Right kidney (tissue), 1 donor: ENCODE measurements around the gene TRAK1.

ENCODE experiments used
- DNase-seq: peaks from one replicate; pipeline ENCODE4 v3.0.0-alpha.2; 2016

The TRAK1 gene

DNA sequence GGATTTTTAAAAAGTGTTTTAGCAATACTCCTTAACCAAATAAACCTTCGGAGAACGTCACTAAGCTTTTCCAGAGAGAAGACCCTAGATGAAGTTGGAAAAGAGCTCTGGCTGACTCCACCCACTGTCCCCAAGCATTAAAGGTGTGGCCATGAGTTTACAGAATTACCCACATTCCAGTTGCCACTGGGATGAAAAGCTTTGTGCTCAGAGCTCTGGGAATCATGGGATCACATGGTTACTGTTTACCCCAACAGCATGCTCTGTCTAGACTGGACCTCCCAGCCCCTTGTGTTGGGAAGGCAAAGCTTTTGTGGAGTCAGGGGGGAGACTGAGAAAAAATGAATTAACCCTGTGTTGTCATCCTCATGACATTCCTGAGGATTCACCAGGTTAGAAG lies 119.6 kb downstream of the TRAK1 start:
- no peak for DNase-seq

DNA sequence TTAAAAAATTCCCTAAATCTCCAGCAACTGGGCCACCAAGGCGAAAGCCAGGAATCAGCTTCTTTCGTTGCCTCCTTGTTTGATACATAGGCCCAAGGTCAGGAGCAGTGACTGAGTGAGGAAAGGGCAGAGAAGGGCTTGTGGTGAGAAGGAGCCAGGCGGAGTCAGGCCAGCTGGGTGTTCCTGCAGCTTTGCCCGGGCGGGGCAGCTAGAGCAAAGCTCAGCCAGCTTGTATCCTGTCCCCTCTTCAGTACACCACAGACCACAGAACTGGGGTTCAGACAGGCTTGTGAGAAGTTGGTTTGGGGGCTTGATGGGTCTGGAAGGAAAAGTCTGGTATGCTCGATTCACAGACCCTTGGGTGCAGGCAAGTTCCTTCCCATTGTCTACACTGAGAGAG lies 122.3 kb downstream of the TRAK1 start:
- no peak for DNase-seq

DNA sequence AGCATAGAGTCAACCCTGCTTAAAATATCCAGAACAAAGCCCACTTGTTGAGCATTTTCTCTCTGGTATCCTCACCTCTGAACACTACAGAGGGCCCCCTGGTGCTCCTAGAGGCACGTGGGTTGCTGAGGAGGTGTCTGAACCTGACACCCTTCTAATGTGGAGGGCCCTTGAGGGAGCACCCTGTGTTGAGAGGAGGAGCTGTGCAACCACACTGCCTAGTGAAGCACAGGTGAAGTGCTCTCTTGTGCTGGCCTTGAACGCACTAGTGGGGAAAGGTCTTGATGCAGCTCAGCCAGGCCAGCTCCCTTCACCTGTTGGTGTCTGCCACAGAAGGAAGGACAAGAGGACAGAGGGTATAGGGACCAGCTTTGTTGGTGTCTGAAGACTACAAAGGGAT lies 122.9 kb downstream of the TRAK1 start:
- DNase-seq = no peak

DNA sequence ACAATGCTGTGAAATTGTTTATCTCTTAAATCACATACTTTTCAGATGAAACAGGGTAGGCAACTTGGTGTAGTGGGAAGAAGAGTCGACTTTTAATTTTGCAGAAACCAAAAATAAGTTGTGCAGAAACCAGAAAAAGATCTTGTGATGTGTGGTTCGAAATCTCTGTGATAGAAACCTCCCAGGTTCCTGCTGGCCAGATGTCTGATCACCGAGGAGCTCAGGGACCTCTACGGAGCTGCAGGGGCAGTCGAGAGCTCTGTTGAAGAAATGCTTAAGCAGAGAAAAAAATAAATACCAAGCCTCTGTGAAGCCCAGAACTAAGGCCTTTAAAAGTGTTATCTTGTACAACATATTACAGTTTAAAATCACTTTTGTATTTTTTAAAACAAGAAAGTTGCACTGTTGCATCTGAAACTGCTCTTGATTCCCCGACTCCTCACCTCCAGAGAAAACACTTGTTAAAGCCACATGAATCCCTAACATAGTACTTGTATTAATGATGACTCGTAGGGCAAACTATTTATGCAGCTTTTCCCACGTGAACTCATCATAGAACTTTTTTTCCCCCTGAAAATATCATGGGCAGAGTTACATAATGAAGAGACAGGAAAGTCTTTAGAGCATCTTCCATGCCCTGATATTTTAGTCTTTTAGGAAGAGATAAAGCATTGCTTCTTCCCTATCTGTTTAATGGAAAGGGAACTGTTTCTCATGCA lies 123.6 kb downstream of the TRAK1 start:
- no peak for DNase-seq

DNA sequence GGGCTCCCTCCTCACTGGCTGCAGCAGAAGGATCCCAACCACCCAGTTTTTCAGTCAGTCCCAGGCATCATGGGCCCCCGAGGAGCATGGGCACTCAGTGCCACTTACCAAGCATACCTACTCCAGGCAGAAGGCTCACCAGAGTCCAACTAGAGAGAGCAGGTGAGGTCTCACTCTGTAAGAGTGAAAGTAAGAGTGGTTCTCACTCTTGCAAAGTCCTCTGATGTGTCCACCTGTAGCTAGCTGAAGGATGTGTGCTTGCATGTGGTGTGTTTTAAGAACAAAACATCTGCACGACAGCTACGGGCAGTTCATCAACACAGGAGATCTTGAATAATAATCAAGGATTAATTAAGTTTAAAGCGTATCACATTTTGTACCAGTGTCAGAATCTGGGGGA lies 125.1 kb downstream of the TRAK1 start:
- no peak for DNase-seq

DNA sequence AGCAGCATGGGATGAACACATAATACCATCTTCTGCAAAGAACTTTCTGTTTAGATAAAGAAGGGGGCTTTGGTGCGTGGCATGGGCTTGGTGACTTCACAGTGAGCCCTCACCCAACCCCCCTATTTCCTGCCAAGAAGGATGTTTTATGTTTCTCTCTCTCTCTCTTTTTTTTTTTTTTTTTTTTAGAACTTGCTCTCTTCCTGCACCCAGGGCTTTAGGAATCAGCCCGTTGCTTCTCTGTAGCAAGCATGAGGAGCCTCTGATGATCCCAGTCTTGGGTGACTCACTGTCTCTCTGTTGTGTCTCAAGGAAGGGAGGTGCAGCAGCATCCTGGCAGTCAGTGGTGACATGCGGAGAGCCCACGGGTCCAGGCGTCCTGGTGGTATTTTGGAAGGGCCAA lies 125.8 kb downstream of the TRAK1 start:
- no peak for DNase-seq

DNA sequence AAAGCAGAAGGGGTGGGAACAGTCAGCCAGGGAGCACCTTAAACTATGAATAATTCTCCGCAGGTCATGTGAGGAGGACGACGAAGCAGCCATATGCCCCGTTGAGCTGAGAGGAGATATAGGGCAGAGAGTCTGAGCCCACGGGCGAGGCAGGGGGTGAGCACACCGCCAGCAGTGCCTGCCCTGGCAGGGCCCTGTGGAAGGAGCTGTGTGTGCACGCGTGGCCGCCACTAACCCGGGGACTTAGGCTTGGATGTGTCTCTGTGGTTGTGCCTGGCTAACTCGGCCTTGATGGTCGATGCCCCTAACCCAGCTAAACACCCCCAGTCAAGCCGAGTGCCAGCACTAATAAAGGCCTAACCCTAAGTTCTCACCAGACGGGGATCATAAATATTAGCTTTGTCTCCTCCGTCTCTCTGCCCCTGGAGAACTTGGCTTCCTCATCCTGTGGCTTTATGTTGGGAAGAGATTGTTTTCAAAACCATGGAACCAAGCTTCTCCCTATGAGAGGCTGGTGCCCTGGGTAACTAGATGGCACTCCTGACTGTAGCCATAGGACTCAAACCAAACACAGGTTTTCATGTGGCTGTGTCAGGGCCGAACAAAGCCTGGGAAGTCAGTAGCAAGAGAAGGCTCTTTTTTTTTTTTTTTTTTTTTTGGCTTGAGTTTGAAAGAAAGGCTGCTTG lies 129.4 kb downstream of the TRAK1 start:
- no peak for DNase-seq

DNA sequence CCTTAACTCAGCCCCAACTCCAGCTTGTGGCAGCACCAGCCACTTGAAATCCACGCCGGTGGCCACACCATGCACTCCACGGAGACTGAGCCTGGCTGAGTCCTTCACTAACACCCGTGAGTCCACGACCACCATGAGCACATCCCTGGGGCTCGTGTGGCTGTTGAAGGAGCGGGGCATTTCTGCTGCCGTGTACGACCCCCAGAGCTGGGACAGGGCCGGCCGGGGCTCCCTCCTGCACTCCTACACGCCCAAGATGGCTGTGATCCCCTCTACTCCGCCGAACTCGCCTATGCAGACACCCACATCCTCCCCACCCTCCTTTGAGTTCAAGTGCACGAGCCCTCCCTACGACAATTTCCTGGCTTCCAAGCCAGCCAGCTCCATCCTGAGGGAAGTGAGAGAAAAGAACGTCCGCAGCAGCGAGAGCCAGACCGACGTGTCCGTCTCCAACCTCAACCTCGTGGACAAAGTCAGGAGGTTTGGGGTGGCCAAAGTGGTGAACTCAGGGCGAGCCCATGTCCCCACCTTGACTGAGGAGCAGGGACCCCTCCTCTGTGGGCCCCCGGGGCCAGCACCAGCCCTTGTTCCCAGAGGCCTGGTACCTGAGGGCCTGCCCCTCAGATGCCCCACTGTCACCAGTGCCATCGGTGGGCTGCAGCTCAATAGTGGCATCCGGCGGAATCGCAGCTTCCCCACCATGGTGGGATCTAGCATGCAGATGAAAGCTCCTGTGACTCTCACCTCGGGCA lies 132.0 kb downstream of the TRAK1 start:
- no peak for DNase-seq

DNA sequence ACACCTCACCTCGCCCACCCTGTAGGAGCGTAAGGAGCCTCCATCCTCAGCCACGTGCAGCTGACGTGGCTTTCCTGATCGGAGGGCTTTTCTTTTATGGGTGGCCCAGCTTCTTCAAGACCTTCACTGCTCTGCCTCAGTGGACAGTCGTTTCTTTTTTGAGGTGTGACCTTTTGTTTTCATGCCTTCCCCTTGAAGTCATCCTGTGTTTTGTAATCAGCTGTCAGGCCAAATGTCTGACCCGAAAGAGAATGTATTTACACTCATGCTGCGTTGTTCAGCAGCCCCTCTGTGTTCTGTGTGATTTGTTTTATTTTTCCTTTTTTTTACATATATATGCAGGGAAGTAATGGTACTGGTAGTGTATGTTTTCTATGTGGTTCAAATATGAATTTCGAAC lies 133.0 kb downstream of the TRAK1 start:
- no peak for DNase-seq

DNA sequence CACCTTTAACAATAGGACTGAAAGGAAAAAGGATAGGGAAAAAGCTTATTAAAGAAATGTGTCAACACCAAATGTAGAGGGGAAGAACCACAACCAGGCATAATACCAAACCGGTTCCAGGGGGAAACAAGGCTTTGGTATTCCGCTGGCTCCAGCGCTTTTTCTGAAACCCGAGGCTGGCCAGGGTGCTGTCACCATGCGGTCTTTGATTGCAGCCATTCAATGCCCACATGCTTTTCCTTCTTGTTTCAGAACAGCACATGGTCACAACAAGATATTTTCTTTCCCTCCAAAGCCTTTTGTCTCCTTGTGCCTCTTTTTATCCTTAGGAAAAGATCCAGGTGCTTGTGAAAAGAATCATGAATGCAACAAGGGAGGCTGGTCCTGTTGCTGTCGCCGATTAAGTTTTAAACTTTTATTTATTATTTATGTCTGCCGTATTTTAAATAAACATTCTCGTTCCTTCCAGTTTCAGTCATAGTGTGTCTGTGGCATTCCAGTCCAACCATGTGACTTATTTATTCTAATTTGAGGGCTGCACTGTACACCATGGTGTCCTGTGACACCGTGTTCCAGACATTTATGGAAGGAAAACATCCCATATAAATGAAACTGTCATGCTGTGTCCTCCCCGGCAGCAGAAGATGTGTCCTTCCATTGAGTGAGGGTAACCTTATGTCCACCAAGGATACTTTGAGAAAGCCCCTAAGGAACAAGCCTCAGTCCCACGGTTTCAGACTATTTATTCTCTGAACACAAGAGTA lies 133.7 kb downstream of the TRAK1 start:
- DNase-seq = peak; percentile 29

DNA sequence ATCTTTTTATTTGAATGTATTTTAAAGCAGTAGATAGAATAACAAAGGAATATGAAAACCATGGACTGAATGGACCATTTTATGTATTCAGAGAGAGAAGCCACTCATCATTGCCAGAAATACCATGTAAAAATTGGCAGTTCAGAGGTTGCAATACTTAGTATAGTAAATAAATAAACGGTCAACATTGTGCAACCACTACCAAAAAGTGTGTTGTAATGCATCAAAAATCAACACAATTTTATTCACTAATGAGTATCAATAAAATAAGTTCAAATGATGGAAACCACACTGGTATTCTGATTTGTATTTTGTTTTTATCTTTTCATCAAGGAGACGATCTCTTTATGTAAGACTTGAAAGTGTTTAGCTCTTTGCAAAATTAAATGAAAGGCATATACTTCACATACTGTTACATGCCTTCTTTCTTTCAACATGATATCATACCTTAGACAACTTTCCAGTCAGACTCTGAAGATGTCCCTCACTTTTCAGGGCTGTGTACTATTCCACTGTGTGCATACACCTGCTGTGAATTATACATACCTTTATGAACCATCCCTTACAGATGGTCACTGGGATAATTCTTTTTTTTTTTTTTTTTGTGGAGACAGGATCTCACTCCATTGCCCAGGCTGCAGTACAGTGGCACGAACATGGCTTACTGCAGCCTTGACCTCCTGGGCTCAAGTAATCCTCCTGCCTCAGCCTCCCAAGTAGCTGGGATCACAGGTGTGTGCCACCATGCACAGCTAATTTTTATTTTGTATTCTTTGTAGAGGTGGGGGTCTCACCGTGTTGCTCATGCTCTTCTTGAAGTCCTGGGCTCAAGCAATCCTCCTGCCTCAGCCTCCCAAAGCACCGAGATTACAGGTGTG lies 134.6 kb downstream of the TRAK1 start:
- DNase-seq = no peak

DNA sequence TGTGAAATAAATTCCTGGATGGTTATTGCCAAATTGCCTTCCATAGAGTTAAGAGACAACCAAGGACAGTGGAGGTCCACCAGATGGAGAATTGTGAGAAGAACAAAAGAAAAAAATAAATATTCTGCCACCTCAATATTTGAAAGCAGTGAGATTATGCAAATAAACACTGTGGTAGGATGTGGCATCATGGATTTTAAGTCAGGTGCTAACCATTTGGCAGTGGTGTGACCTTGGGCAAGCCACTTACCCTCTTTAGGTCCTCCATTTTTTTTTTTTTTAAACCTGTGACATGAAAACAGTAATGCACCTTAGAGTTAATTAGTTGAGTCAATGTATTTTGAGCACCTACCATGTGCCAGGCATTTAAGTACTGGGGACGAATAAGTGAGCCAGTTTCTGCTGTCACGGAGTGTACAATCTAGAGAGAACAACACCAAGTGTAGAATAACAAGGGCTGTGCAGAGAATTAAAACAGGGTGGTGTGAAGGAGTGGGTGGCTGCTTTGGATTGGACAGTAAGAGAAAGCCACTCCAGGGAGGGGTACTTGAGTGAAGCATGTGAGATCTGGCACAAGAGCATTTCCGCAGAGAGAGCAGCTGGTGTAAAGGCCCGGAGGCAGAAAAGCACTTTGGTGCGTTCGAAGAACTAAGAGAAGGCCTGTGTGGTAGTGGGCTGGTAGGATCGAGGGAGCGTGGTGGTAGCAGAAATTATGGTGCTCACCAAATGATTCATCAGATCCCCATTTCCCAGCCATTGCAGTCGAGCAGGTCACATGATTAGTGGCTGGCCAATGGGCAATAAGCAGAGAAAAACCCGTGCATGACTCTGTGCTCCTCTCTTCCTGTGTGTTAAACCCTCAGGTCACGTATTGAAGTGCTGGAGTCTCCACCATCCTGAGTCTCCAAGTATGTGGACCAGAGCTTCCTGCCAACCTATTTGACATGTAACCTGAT lies 135.6 kb downstream of the TRAK1 start:
- no peak for DNase-seq

DNA sequence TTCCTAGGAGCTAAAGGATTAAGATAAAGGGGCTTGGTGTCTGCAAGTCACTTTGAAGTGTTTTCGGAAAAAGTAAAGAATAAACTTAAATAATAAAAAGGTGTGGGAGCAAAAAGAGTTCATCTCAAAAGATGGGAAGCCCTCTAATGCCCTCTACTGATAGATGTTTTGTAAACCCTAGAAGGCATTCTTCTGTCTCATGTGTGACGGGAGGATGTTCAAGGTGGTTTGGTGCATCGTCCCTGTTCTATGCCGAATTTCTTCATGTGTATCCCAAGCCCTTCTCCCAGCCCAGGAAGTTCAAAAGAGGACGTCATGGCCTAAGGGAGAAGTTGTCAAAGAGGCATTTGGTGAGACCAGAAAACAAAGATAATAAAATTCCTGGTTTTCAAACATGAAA lies 137.6 kb downstream of the TRAK1 start:
- no peak for DNase-seq

DNA sequence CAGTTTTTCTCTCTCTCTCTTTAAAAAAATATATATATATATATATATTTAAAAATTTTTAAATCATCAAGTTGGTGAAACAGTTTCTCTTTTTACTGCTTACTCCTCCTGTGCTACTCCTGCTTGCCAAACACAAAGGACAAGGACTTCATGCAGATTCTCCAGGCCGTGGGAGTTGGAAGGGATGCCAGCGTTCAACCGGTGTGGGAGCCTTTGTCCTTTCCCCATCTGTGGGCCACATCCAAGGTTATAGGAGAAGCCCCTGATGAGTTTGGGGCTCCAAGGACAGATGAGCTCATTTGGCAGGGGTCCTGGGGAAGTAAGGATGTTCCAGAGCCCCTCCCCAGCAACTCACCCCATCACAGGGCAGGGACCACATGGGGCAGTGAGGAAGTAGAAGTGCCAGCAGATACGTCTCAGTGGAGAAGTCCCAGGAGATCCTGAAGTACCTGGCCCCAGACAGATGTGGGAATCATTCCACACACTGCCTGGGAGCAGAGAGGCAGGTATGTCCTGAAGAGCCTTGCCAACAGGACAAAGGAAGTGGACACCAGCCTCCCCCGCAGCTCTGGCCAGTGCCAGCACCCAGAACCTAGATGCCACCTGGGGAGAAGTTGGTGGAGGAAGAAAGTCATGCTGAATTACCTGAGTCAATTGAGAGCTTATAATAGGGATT lies 138.2 kb downstream of the TRAK1 start:
- no peak for DNase-seq

DNA sequence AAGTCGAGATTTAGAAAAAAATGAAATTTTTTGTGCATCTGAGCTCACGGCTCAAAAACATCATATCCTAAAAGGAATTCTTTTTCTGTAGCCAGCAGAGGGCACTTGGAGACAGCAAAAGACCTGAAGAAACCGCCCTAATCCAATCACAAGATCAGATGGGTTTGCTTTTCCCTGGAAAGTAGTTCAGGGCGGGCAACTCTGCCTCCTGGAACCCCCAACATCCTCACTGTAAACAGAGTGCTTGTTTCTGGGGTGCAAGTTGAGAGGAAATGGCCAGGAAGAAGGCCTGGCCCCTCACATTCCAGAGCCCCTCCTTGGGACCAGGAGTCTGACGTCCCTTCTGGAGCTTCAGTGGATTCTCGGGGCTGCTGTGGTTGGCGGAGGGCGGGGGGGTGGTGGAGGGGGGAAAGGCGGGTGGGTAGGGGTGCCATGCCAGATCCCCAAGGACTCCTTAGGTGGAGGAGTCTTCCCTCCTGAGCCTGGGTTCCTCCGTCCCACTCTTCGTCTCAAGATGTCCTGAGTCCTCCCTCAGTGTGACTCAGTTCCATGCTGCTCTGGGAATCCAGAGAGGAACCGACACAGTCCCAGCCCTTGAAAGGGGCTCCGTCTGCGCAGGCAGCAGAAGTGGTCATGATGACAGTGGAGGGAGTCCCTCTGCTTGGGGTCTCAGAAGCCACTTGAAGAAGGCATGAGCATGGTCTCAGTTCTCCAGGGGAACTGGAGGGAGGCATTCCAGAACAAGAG lies 139.0 kb downstream of the TRAK1 start:
- DNase-seq = peak; percentile 43

DNA sequence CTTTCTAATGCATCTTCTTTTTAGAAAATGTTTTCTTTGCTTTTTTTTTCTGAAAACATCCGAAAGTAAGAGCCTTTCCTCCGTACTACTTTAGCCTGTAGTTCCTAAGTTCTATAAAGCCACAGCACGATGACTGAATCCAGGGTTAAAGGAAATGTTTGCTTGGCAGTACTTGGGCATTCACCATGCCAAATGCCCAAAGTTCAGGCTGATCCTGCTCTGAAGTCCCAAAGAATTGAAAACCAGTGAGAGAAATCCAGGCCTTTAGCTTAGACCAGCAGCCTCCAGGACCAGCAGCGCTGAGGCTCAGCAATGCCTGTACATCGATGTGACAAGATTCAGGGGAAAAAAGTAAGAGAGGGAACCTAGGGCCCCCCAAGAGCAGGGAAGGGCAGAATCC lies 139.7 kb downstream of the TRAK1 start:
- DNase-seq = no peak

DNA sequence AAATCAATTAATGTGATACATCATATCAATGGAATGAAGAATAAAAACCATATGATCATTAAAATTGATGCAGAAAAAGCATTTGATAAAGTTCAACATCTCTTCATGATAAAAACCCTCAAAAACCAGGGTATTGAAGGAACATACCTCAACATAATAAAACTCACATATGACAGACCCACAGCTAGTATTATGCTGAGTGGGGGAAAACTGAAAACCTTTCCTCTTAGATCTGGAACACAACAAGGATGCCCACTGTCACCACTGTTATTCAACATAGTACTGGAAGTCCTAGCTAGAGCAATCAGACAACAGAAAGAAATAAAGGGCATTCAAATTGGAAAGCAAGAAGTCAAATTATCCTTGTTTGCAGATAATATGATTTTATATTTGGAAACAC lies 144.4 kb downstream of the TRAK1 start:
- no peak for DNase-seq

DNA sequence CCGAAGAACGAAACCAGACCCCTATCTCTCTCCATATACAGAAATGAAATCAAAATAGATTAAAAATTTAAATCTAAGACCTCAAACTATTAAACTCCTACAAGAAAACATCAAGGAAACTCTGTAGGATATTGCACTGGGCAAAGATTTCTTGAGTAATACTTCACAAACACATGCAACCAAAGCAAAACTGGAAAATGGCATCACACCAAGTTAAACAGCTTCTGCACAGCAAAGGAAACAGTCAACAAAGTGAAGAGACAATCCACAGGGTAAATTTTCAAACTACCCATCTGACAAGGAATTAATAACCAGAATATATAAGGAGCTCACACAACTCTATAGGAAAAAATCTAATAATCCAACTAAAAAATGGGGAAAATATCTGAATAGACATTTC lies 145.5 kb downstream of the TRAK1 start:
- no peak for DNase-seq

DNA sequence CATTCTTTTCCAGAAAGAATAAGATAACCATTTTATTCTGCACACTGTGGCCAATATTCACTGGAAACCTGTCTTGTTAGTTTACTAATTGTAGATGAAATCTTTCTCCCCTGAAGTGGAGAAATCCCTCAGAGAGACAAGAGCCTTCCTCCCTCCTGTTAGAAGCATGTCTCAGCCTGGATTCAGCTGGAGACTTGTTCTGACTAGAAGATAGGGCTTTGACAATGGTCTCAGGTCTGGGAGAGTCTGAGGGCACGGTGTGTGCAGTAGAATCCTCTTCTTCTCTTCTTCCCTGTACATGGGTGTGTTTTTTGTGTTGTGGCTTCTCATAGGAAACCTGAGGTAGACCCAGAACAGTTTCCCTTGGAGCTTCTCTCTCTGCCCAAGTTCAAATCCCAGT lies 154.9 kb downstream of the TRAK1 start:
- DNase-seq = no peak
